PFSK-1 (cell line): ENCODE measurements around the gene PI4K2A.

ENCODE experiments used
- FOXP2 ChIP-seq: optimal IDR thresholded peaks from 2 replicates; pipeline ENCODE3; 2011; ENCODE audit warnings: borderline replicate concordance, control low read depth, inconsistent platforms; ENCODE audit not compliant: insufficient read depth; ENCODE audit errors: extremely low read length, extremely low read depth
- POLR2AphosphoS5 ChIP-seq: IDR thresholded peaks from 2 replicates; pipeline ENCODE4 v1.6.1; 2012; ENCODE audit warnings: low read depth, mild to moderate bottlenecking, control low read depth, low read length, moderate library complexity
- REST ChIP-seq, 2 experiments: IDR thresholded peaks; 2 replicates each; pipeline versions ENCODE4 v1.6.1 to v1.8.0; 2011 to 2012; ENCODE audit warnings: low read depth in 2 of 2, low read length in 2 of 2, control low read depth in 1 of 2, inconsistent platforms in 1 of 2, mild to moderate bottlenecking in 1 of 2, moderate library complexity in 1 of 2; ENCODE audit not compliant: insufficient read depth in 1 of 2
- SIN3A ChIP-seq: IDR thresholded peaks from 2 replicates; pipeline ENCODE4 v1.6.1; 2012; ENCODE audit warnings: mild to moderate bottlenecking, low read length, moderate library complexity, borderline replicate concordance; ENCODE audit not compliant: insufficient read depth
- TAF1 ChIP-seq: IDR thresholded peaks from 2 replicates; pipeline ENCODE4 v1.6.1; 2012; ENCODE audit warnings: low read length, control low read depth, borderline replicate concordance; ENCODE audit not compliant: insufficient read depth

Gene PI4K2A

GRCh38 chr10:97618285-97618684, 22.2 kb upstream of the PI4K2A start:
- no peak for TF ChIP-seq SIN3A
- no peak for TF ChIP-seq FOXP2
- TF ChIP-seq REST (IDR thresholded peaks at IDR 0.05; ENCODE audit: insufficient read depth in 1 of 2, low read depth in 2 of 2, low read length in 2 of 2) = no peak
- TF ChIP-seq TAF1 = no peak
- no peak for TF ChIP-seq POLR2AphosphoS5

GRCh38 chr10:97618733-97619132, 21.7 kb upstream of the PI4K2A start:
- TF ChIP-seq FOXP2 (no peak), REST (IDR thresholded peaks at IDR 0.05; ENCODE audit: insufficient read depth in 1 of 2, low read depth in 2 of 2, low read length in 2 of 2) (no peak), TAF1 (no peak), SIN3A (no peak), POLR2AphosphoS5 (no peak)

- no peak for TF ChIP-seq TAF1
- TF ChIP-seq SIN3A = no peak
- TF ChIP-seq FOXP2 = no peak
- no peak for TF ChIP-seq REST (IDR thresholded peaks at IDR 0.05; ENCODE audit: insufficient read depth in 1 of 2, low read depth in 2 of 2, low read length in 2 of 2)
- no peak for TF ChIP-seq POLR2AphosphoS5
These were observed 17.2 kb upstream of the PI4K2A start for GRCh38 chr10:97623277-97623676.

GRCh38 chr10:97627731-97628130, 12.7 kb upstream of the PI4K2A start:
- no peak for TF ChIP-seq REST (IDR thresholded peaks at IDR 0.05; ENCODE audit: insufficient read depth in 1 of 2, low read depth in 2 of 2, low read length in 2 of 2)
- TF ChIP-seq TAF1 = no peak
- TF ChIP-seq FOXP2 = no peak
- no peak for TF ChIP-seq SIN3A
- TF ChIP-seq POLR2AphosphoS5 = no peak

GRCh38 chr10:97628228-97628627, 12.2 kb upstream of the PI4K2A start:
- TF ChIP-seq SIN3A = no peak
- no peak for TF ChIP-seq POLR2AphosphoS5
- TF ChIP-seq TAF1 = no peak
- no peak for TF ChIP-seq REST (IDR thresholded peaks at IDR 0.05; ENCODE audit: insufficient read depth in 1 of 2, low read depth in 2 of 2, low read length in 2 of 2)
- no peak for TF ChIP-seq FOXP2
